AG08396 (cell line): ENCODE measurements around the gene SCAF4.
A peak's percentile ranks its signal among the peaks of the same experiment; 100 is the strongest.
"Not testable (repeated sequence)": the region's sequence is repeated elsewhere in the genome, so short reads cannot be mapped to it uniquely, and the experiment has no call there.

Experiments
- DNase-seq: peaks from one replicate; pipeline ENCODE4 v3.0.0; 2012; ENCODE audit warnings: low spot score, mixed read lengths

SCAF4 gene

GRCh38 chr21:31731857-31732596 lies at the start of gene SCAF4:
Gene SCAF4, minus strand, starts transcription at chr21:31732118. Its CDS starts 426 bp downstream, at chr21:31731692.
- DNase-seq, result peak; percentile 99

GRCh38 chr21:31780944-31781343 lies 49.0 kb upstream of the SCAF4 start:
- no peak for DNase-seq

- no peak for DNase-seq
Measured at GRCh38 chr21:31778546-31778945, 46.6 kb upstream of the SCAF4 start.

- no peak for DNase-seq
Measured at GRCh38 chr21:31777857-31778256, 45.9 kb upstream of the SCAF4 start.

- DNase-seq, result no peak
Measured at GRCh38 chr21:31774031-31774430, 42.1 kb upstream of the SCAF4 start.

GRCh38 chr21:31772674-31773555 lies 41.0 kb upstream of the SCAF4 start:
- DNase-seq, result no peak

- DNase-seq, result no peak
Measured at GRCh38 chr21:31771685-31772084, 39.8 kb upstream of the SCAF4 start.

- DNase-seq, result no peak
Measured at GRCh38 chr21:31768710-31769109, 36.8 kb upstream of the SCAF4 start.

GRCh38 chr21:31766899-31767298 lies 35.0 kb upstream of the SCAF4 start:
- no peak for DNase-seq

GRCh38 chr21:31765850-31766249 lies 33.9 kb upstream of the SCAF4 start:
- not testable (repeated sequence) for DNase-seq

- DNase-seq, result no peak
Measured at GRCh38 chr21:31760931-31761330, 29.0 kb upstream of the SCAF4 start.

- DNase-seq, result no peak
Measured at GRCh38 chr21:31756787-31757186, 24.9 kb upstream of the SCAF4 start.

GRCh38 chr21:31755027-31755426 lies 23.1 kb upstream of the SCAF4 start:
- DNase-seq, result no peak

- no peak for DNase-seq
Measured at GRCh38 chr21:31754708-31754960, 22.7 kb upstream of the SCAF4 start.

- DNase-seq, result no peak
Measured at GRCh38 chr21:31753949-31754707, 22.2 kb upstream of the SCAF4 start.

- no peak for DNase-seq
Measured at GRCh38 chr21:31752967-31753366, 21.0 kb upstream of the SCAF4 start.

GRCh38 chr21:31752352-31752751 lies 20.4 kb upstream of the SCAF4 start:
- DNase-seq, result peak; percentile 28

GRCh38 chr21:31750843-31751242 lies 18.9 kb upstream of the SCAF4 start:
- DNase-seq, result no peak

- DNase-seq, result no peak
Measured at GRCh38 chr21:31744182-31744800, 12.4 kb upstream of the SCAF4 start.

GRCh38 chr21:31743712-31744111 lies 11.8 kb upstream of the SCAF4 start:
- DNase-seq, result no peak

GRCh38 chr21:31741116-31741515 lies 9.2 kb upstream of the SCAF4 start:
- no peak for DNase-seq
